CD14-positive monocyte (primary cell): ENCODE data around the gene GALC. TPM values are rescaled to one million over a fixed set of nuclear protein-coding genes. Genes with fewer than 3 reads are reported as not detected.

Experiments
- DNase-seq, 3 donors: peaks; one replicate each; pipeline ENCODE4 v3.0.0-alpha.2; 2011 to 2022
- H2AFZ ChIP-seq: 2 replicates; pipeline ENCODE4 v1.6.0; 2012; ENCODE audit warnings: mild to moderate bottlenecking, low read depth, low read length, inconsistent platforms; ENCODE audit not compliant: insufficient read depth, poor library complexity, severe bottlenecking
- H3K27ac ChIP-seq, 2 donors: 1 replicate in 1 of 2; 2 replicates in 1 of 2; pipeline ENCODE4 v1.5.1; 2012 to 2013; ENCODE audit warnings: low read length in 2 of 2, control low read depth in 1 of 2, inconsistent platforms in 1 of 2, low read depth in 1 of 2, mild to moderate bottlenecking in 1 of 2
- H3K27me3 ChIP-seq, 2 donors: one replicate each; pipeline versions ENCODE4 v1.6.0 to v1.6.1; 2011 to 2013; ENCODE audit warnings: low read length in 2 of 2; ENCODE audit not compliant: control insufficient read depth in 2 of 2, insufficient read depth in 2 of 2
- H3K36me3 ChIP-seq, 2 donors: replicated peaks in 1 of 2; 1 replicate in 1 of 2; 2 replicates in 1 of 2; pipeline versions ENCODE4 v1.5.1 to v1.6.1; 2012 to 2013; ENCODE audit warnings: low read length in 2 of 2, control low read depth in 1 of 2, inconsistent platforms in 1 of 2, mild to moderate bottlenecking in 1 of 2; ENCODE audit not compliant: insufficient read depth in 2 of 2, control insufficient read depth in 1 of 2
- H3K4me1 ChIP-seq, 2 donors: 1 replicate in 1 of 2; 2 replicates in 1 of 2; pipeline versions ENCODE4 v1.5.1 to v1.6.1; 2012 to 2013; ENCODE audit warnings: low read length in 2 of 2, control low read depth in 1 of 2, inconsistent platforms in 1 of 2, mild to moderate bottlenecking in 1 of 2, moderate library complexity in 1 of 2; ENCODE audit not compliant: insufficient read depth in 2 of 2, control insufficient read depth in 1 of 2
- H3K4me2 ChIP-seq: replicated peaks from 2 replicates; pipeline ENCODE3; 2012; ENCODE audit warnings: low read length, moderate library complexity, mild to moderate bottlenecking; ENCODE audit not compliant: poor library complexity, severe bottlenecking; ENCODE audit errors: extremely low read depth
- H3K4me3 ChIP-seq, 3 experiments: fragments of 200-600 bp in 1 of 3; sonication (generic) in 1 of 3; replicated peaks in 1 of 3; 1 replicate in 2 of 3; 2 replicates in 1 of 3; pipeline ENCODE4 v1.5.1; 2011 to 2013; ENCODE audit warnings: low read length in 3 of 3, mild to moderate bottlenecking in 3 of 3, control low read depth in 2 of 3, low read depth in 2 of 3, inconsistent platforms in 1 of 3, moderate library complexity in 1 of 3
- H3K79me2 ChIP-seq: 2 replicates; pipeline ENCODE4 v1.6.0; 2012; ENCODE audit warnings: mild to moderate bottlenecking, control low read depth, inconsistent platforms, low read length, moderate library complexity; ENCODE audit not compliant: insufficient read depth
- H3K9ac ChIP-seq: 2 replicates; pipeline ENCODE4 v1.6.0; 2017; ENCODE audit warnings: low read length, mild to moderate bottlenecking; ENCODE audit not compliant: insufficient read depth, poor library complexity, severe bottlenecking
- H3K9me3 ChIP-seq, 2 donors: replicated peaks in 1 of 2; 1 replicate in 1 of 2; 2 replicates in 1 of 2; pipeline versions ENCODE4 v1.5.1 to v1.6.1; 2012 to 2013; ENCODE audit warnings: low read length in 2 of 2, control low read depth in 1 of 2; ENCODE audit not compliant: control insufficient read depth in 1 of 2, insufficient read depth in 1 of 2
- H4K20me1 ChIP-seq: 2 replicates; pipeline ENCODE4 v1.6.0; 2012; ENCODE audit warnings: mild to moderate bottlenecking, low read length, control low read depth, moderate library complexity; ENCODE audit not compliant: insufficient read depth
- H3K27ac Mint-ChIP-seq, 7 donors: one replicate each; pipeline ENCODE4 v1.8.0; 2020; ENCODE audit warnings: mild to moderate bottlenecking in 7 of 7, mixed read lengths in 7 of 7, moderate library complexity in 6 of 7, inconsistent platforms in 2 of 7
- H3K27me3 Mint-ChIP-seq, 3 donors: one replicate each; pipeline ENCODE4 v1.8.0; 2021 to 2022; ENCODE audit warnings: low read depth in 3 of 3, mild to moderate bottlenecking in 3 of 3, mixed read lengths in 3 of 3, moderate library complexity in 3 of 3, inconsistent platforms in 1 of 3
- H3K36me3 Mint-ChIP-seq, 2 donors: one replicate each; pipeline ENCODE4 v1.8.0; 2020; ENCODE audit warnings: mixed read lengths in 2 of 2, inconsistent platforms in 1 of 2, mild to moderate bottlenecking in 1 of 2
- H3K4me1 Mint-ChIP-seq: one replicate; pipeline ENCODE4 v1.8.0; 2020; ENCODE audit warnings: mild to moderate bottlenecking, mixed read lengths
- H3K4me3 Mint-ChIP-seq, 2 donors: one replicate each; pipeline ENCODE4 v1.8.0; 2020; ENCODE audit warnings: mild to moderate bottlenecking in 2 of 2, mixed read lengths in 2 of 2, moderate library complexity in 1 of 2
- H3K9me3 Mint-ChIP-seq, 7 donors: one replicate each; pipeline ENCODE4 v1.8.0; 2020 to 2022; ENCODE audit warnings: mixed read lengths in 7 of 7, mild to moderate bottlenecking in 6 of 7, moderate library complexity in 6 of 7, inconsistent platforms in 2 of 7
- CTCF ChIP-seq: fragments of 200-600 bp; IDR thresholded peaks from one replicate; pipeline ENCODE4 v1.8.0; 2022; ENCODE audit warnings: antibody characterized with exemption, mild to moderate bottlenecking
- WGBS: methylation state at CpG from one replicate; pipeline ENCODE4 v1.1.5; 2013; ENCODE audit warnings: missing lambda C conversion rate; ENCODE audit not compliant: insufficient coverage; 5-methylcytosine and 5-hydroxymethylcytosine counted together
- intact Hi-C, 2 donors: fragments of 100-400 bp; cut with micrococcal nuclease; formaldehyde crosslinking; loops; one replicate each; pipeline versions ENCODE4 v1.15.0 to v1.15.1; 2023
- polyA plus RNA-seq, 3 donors: library from polyadenylated mRNA; depleted of rRNA in 1 of 3; unstranded in 2 of 3; stranded (reverse) in 1 of 3; fragments of 300-500 nt in 2 of 3; fragments of >200 nt in 1 of 3; fragmentation: Illumina TruSeq in 2 of 3; gene quantifications; 1 replicate in 2 of 3; 2 replicates in 1 of 3; pipeline ENCODE4 v1.2.3, GENCODE V29; 2012 to 2021

GALC gene
- polyA plus RNA-seq, 3 donors, result 28.6 to 40.6 (median 33.8) TPM

- intact Hi-C loops, result loop anchor here in 1 of 2 donors (10.0 kb wide), 1 partner anchor 381 kb away; the partner anchor contains the start of gene SPATA7
- Mint-ChIP-seq H3K9me3 (peaks cover 0 to 2% (median 0%) of the 10 kb centered on the region in 7 donors), H3K27me3 (peaks cover 0 to 1% (median 0%) of the 10 kb centered on the region in 3 donors), H3K27ac (peak overlapping the region; percentile 92 to 99 (median 95)), H3K4me3 (peak overlapping the region; percentile 27 to 30), H3K36me3 (peaks cover 11% of the 10 kb centered on the region in 2 donors), H3K4me1 (peaks cover 76% of the 10 kb centered on the region)
- Histone ChIP-seq H3K4me3 (peak overlapping the region in 1 of 3 experiments; percentile 86), H2AFZ (no peak overlapping the region), H3K4me1 (peaks cover 62 to 83% of the 10 kb centered on the region in 2 donors), H3K36me3 (peaks cover 0 to 4% of the 10 kb centered on the region in 2 donors), H3K9ac (no peak overlapping the region), H4K20me1 (no peaks in the 10 kb centered on the region), H3K27ac (peak overlapping the region in 1 of 2 donors; percentile 89), H3K27me3 (no peaks in the 10 kb centered on the region), H3K79me2 (peaks cover 46% of the 10 kb centered on the region), H3K9me3 (no peaks in the 10 kb centered on the region), H3K4me2 (peak overlapping the region; percentile 57)
- DNase-seq, result peak in 2 of 3 donors; percentile 37 to 45
- TF ChIP-seq CTCF, result no peak
- no CpG with 5 or more reads among the region's 4 CpGs for WGBS
These were observed 10.4 kb upstream of the GALC start for GRCh38 chr14:88003425-88003824.

- Mint-ChIP-seq H3K4me3 (peak overlapping the region; percentile 39 to 82), H3K36me3 (peaks cover 4% of the 10 kb centered on the region in 2 donors), H3K27me3 (no peaks in the 10 kb centered on the region), H3K9me3 (peaks cover 0 to 2% (median 0%) of the 10 kb centered on the region in 7 donors), H3K27ac (peak overlapping the region; percentile 92 to 99 (median 95)), H3K4me1 (peaks cover 70% of the 10 kb centered on the region)
- H3K4me3 ChIP-seq, result peak overlapping the region in 2 of 3 experiments; percentile 20 to 53
- no peaks in the 10 kb centered on the region for H3K36me3 ChIP-seq
- peaks cover 37% of the 10 kb centered on the region for H3K79me2 ChIP-seq
- H3K9ac ChIP-seq, result no peak overlapping the region
- DNase-seq, result peak; percentile 59 to 79 (median 72)
- peak overlapping the region; percentile 56 to 89 for H3K27ac ChIP-seq
- peaks cover 57 to 79% of the 10 kb centered on the region in 2 donors for H3K4me1 ChIP-seq
- no peak overlapping the region for H2AFZ ChIP-seq
- H3K27me3 ChIP-seq, result no peaks in the 10 kb centered on the region
- peak overlapping the region; percentile 57 for H3K4me2 ChIP-seq
- H4K20me1 ChIP-seq, result no peaks in the 10 kb centered on the region
- no peaks in the 10 kb centered on the region for H3K9me3 ChIP-seq
- WGBS, result 0% methylated on average over 3 of the region's 4 CpGs
- TF ChIP-seq CTCF, result no peak
- intact Hi-C loops, result loop anchor here in 1 of 2 donors (10.0 kb wide), 1 partner anchor 382 kb away; the partner anchor contains the start of gene SPATA7
These were observed 9.6 kb upstream of the GALC start for GRCh38 chr14:88002421-88003075.
